GM04504 (cell line): ENCODE data around the gene SKIC8.

ENCODE experiments used
- DNase-seq: peaks from one replicate; pipeline ENCODE4 v3.0.0-alpha.2; 2012; ENCODE audit warnings: low read depth

Gene SKIC8

GRCh38 chr15:78321786-78322185 is 22.4 kb upstream of the SKIC8 start:
- DNase-seq = no peak

- DNase-seq = no peak
These were observed 21.7 kb upstream of the SKIC8 start for GRCh38 chr15:78321041-78321570.

GRCh38 chr15:78320183-78320582 is 20.8 kb upstream of the SKIC8 start:
- no peak for DNase-seq

DNA sequence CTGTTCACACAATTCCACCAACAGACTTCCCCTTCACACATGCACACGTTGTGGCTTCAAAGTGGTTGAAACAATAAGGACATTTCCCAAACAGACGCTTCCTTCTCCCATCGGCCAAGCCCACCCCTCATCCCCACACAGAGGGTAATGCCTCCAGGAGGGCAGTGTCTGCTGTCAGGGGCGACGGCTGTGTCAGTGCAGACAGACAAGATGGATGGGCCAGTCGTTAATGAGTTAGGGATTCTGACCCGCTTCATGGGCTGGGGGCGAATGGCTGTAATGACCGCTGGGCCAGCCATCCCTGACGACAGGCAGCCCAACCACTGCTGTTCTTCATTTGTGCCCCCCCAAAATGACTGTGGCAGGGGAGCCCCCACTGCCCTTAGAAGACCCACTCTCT is 20.2 kb upstream of the SKIC8 start:
- DNase-seq = no peak

GRCh38 chr15:78317145-78317836 is 17.9 kb upstream of the SKIC8 start:
- no peak for DNase-seq

- DNase-seq = no peak
These were observed 17.1 kb upstream of the SKIC8 start for GRCh38 chr15:78316283-78317083.

DNA sequence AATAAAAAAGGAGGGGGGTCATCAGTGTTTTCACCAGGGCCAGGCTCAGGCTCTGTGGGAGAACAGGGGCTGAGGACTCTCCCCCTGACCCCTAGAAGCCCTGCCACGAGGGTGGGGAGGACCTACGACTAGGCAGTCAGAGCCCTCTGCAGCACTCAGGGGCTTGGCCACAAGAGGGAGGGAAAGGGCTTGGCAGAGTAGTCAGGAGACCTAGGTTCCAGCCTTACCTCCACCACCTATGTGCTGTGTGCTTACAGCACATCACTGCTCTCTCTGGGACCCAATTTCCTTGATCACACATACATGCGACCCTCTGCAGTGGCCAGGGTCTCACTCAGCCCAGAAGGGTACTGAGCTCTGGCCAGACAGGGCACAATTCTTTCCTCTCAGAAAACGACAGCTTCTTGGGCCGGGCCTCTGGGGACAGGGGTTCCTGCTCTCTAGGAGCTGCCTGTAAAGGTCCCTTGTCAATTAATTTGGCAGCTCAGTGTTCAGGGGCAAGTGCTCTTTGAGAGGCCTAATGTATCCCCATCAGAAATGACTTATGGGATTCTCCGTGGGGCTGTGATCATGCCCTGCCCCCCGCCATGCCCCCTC is 16.4 kb upstream of the SKIC8 start:
- no peak for DNase-seq

DNA sequence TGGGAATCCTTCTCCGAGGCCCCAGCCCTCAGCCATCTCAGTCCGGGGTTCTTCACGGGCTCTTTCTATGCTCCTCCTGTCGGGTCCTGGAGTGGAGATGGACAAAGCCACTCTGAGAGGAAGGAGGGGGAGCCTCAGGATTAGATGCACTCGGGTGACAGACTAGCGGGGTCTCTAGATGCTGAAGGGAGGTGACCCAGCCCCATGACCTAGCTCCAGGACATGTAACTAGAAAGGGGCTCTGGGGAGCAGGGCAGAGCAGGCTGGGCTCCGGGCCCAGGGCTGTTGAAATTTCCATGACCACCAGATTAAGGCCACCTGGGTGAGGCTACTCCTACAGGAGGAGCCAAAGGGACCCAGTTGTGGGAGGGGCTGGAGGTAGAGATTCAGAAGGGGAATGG is 14.8 kb upstream of the SKIC8 start:
- DNase-seq = no peak

DNA sequence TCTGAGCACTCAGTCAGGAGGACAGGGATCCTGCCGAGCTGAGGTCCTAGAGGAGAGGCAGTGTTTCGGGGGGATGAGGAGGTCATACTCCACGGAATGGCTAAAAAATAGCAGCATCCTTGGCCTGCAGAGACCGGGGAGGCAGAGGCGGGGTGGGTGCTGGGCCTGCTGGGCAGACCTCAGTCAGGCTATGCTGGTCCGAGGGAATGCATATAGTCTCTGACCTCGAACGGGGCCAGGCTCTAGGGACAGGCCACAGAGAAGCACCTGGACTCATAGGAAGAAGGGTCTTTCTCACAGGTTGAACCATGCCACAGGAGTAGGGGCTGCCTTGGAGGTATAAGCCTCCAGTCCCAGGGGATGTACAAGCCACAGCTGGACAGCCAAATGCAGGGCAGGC is 14.0 kb upstream of the SKIC8 start:
- DNase-seq = no peak

- no peak for DNase-seq
These were observed 13.5 kb upstream of the SKIC8 start for GRCh38 chr15:78312957-78313356.

DNA sequence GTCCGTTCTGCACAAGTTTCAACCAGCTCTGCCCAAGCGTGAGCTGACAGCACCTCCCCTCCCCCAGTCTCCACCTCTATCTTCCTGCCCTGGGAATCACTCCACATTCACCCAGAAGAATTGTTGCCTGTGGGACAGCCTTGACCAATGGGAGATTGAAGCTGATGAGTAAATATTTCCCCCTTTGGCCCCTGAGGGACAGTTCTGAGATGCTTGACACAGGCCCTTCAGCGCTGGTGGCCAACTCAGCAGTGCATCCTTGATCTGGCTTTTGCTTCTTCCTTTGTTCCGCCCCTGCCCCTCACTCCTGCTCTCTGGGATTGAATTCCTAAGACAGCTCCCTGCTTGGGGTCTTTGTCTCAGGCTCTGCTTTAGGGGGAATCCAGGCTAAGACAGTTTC is 13.1 kb upstream of the SKIC8 start:
- no peak for DNase-seq

GRCh38 chr15:78311292-78311691 is 11.9 kb upstream of the SKIC8 start:
- DNase-seq = no peak

GRCh38 chr15:78308422-78309032 is 9.1 kb upstream of the SKIC8 start:
- peak; percentile 23 for DNase-seq

- no peak for DNase-seq
These were observed 8.6 kb upstream of the SKIC8 start for GRCh38 chr15:78307976-78308375.

DNA sequence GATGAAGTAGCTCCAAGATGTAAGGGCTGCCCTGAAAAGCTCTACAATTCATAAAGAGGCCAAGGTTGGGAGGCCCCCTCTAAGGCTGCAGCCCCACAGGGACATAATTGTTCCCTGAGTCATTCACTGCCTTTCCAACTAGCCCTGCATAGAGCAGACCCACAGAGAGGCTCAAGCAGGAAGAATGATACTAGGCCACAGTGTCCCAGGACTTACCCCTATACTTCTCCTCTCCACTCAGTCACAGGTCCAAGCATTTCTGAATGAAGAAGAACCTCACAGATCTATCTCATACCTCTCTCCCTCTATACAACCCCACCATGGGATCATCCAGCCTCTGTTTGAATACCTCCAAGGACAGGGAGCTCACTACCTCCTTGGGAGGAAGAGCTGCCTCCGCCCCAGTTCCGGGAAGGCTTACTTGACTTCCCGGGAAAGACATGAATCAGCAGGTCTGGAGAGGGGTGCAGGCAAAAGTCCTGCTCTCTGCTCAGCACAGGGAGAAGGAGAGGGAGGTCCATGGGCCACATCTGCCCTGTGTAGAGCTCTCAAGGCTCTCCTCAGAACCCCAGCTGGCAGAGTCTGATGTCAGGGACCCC is 6.9 kb upstream of the SKIC8 start:
- no peak for DNase-seq

DNA sequence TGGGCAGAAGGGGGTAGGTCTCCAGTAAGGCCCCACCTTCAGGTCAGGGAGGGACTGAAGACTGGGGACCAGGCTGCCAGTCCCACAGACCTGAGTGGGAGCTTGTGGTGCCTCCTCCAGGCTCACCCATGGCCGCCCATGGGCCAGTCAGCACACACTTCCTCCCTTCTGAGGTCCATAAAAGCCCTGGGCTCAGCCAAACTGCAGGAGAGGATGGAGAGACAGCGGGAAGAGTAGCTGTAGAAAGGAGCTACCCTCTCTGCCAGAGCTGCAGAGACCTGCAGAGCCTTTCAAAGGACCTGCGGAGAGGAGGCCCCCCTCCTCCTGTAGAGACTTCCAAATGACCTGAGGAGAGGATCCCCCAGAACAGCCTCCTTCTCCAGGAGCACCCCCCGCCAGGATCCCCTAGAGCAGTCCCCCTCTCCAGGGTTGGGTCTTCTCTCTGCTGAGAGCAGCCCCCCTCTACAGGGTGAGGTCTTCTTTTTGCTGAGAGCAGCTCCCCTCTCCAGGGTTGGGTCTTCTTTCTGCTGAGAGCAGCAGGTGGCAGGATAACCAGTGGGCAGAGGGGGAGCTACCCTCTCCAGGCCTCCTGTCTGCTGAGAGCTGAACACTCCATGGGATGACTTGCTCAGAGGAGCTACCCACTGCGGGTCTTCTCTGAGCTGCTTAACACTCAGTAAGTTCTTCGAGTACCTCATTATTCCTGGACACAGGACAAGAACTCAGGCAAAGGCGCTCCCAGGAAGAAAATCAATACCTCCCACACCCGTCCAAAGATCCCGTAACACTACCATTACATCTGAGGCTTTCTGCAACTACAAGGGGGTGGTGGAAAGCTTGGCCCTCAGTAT is 5.0 kb upstream of the SKIC8 start:
- no peak for DNase-seq

- DNase-seq = peak; percentile 85
These were observed 3.3 kb upstream of the SKIC8 start for GRCh38 chr15:78302579-78303312.

DNA sequence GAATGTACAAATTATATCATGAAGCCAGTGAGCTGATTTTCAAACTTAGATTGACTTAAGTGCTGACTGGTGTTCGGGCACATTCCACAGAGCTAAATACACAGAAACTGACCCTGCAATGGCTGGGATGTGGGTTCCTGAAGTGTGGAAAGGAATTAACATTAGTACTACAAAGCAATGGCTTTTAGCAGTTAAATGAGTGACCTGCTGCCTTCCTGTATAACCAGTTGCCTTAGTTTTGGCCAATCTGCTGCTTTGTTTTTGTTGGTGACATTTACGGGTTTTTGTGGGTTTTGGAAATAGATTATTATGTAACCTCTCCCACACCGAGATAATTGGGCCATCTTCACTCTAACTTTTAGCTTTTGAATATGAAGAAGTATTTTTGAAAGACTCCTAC is 2.4 kb upstream of the SKIC8 start:
- no peak for DNase-seq

DNA sequence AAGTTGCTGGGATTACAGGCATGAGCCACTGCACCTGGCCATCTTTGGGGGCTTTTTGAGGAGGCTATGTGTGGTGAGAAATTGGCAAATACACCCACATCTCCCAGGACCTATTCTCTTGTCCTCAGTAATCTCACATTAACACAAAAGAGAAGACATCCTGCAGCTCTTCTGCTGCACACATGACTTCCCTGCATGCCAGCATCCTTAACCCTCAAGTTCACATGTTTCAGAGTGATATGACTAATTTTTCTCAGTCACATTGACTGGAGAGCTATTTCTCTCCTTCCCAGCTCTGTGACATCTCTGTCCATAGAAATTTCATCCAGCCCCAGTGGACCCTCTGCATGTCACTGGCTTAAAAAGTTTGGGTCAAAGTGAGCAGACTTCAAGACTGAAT is 1.9 kb upstream of the SKIC8 start:
- DNase-seq = no peak

GRCh38 chr15:78292219-78292618 is 7.2 kb downstream of the SKIC8 start:
- no peak for DNase-seq

GRCh38 chr15:78291698-78292097 is 7.7 kb downstream of the SKIC8 start:
- no peak for DNase-seq
